ENCODE results near the gene CDC42BPB.

The CDC42BPB gene

GRCh38 chr14:103021684-103022001 is 35.7 kb downstream of the CDC42BPB start:
- no peak for TF ChIP-seq CTCF (IDR thresholded peaks at IDR 0.05; ENCODE audit: low read depth, low read length, missing control alignments)
- no peak for DNase-seq (ENCODE audit: extremely low read depth, low read depth)
- no peak overlapping the region for H3K4me3 ChIP-seq (replicated peaks; ENCODE audit: low read depth, low read length)

GRCh38 chr14:103020271-103021170 is 36.8 kb downstream of the CDC42BPB start:
- TF ChIP-seq CTCF (IDR thresholded peaks at IDR 0.05; ENCODE audit: low read depth, low read length, missing control alignments) = no peak
- DNase-seq (ENCODE audit: extremely low read depth, low read depth) = no peak
- no peak overlapping the region for H3K4me3 ChIP-seq (replicated peaks; ENCODE audit: low read depth, low read length)

GRCh38 chr14:103019826-103020225 is 37.5 kb downstream of the CDC42BPB start:
- no peak overlapping the region for H3K4me3 ChIP-seq (replicated peaks; ENCODE audit: low read depth, low read length)
- TF ChIP-seq CTCF (IDR thresholded peaks at IDR 0.05; ENCODE audit: low read depth, low read length, missing control alignments) = no peak

GRCh38 chr14:103019236-103019635 is 38.1 kb downstream of the CDC42BPB start:
- no peak for TF ChIP-seq CTCF (IDR thresholded peaks at IDR 0.05; ENCODE audit: low read depth, low read length, missing control alignments)
- no peak overlapping the region for H3K4me3 ChIP-seq (replicated peaks; ENCODE audit: low read depth, low read length)
- no peak for DNase-seq (ENCODE audit: extremely low read depth, low read depth)

More at GRCh38 chr14:103019826-103020225, 37.5 kb downstream of the CDC42BPB start:
- DNase-seq (ENCODE audit: extremely low read depth, low read depth) = no peak

- no peak for DNase-seq (ENCODE audit: extremely low read depth, low read depth)
- H3K4me3 ChIP-seq (replicated peaks; ENCODE audit: low read depth, low read length) = no peak overlapping the region
- no peak for TF ChIP-seq CTCF (IDR thresholded peaks at IDR 0.05; ENCODE audit: low read depth, low read length, missing control alignments)
These were observed 40.8 kb downstream of the CDC42BPB start for GRCh38 chr14:103016594-103016993.

- H3K4me3 ChIP-seq (replicated peaks; ENCODE audit: low read depth, low read length) = no peak overlapping the region
- TF ChIP-seq CTCF (IDR thresholded peaks at IDR 0.05; ENCODE audit: low read depth, low read length, missing control alignments) = no peak
- DNase-seq (ENCODE audit: extremely low read depth, low read depth) = no peak
These were observed 41.3 kb downstream of the CDC42BPB start for GRCh38 chr14:103016071-103016470.
